Measurements from ENCODE around the gene ALX4.

The ALX4 gene

GRCh38 chr11:44267750-44268613, 42.0 kb downstream of the ALX4 start:
- no peak for DNase-seq (ENCODE audit: low read depth, low spot score)

GRCh38 chr11:44267006-44267749, 42.8 kb downstream of the ALX4 start:
- no peak for DNase-seq (ENCODE audit: low read depth, low spot score)

GRCh38 chr11:44266056-44266780, 43.7 kb downstream of the ALX4 start:
- DNase-seq (ENCODE audit: low read depth, low spot score) = no peak

DNA sequence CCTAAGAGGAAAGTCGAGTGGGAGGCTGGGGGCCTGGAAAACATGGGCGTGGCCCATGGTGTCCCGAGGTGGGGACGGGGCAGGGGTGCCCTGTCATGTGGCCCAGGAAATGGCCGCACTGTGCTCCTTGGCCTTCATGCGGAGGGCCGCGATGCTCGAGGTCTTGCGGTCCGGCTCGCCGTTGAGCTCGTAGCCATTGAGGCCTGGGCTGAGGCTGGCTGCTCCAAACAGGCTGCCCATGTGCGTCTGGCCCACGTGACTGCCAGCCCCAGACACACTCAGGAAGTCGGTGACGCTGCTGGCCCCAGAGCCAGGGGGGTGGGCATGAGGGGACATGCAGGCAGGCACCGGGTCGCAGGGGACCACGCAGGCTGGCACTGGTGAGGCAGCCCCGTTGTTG, 45.2 kb downstream of the ALX4 start:
- no peak for DNase-seq (ENCODE audit: low read depth, low spot score)

- DNase-seq (ENCODE audit: low read depth, low spot score) = no peak
These were observed 45.5 kb downstream of the ALX4 start for GRCh38 chr11:44264438-44264749.

GRCh38 chr11:44263738-44264437, 46.1 kb downstream of the ALX4 start:
- no peak for DNase-seq (ENCODE audit: low read depth, low spot score)

DNA sequence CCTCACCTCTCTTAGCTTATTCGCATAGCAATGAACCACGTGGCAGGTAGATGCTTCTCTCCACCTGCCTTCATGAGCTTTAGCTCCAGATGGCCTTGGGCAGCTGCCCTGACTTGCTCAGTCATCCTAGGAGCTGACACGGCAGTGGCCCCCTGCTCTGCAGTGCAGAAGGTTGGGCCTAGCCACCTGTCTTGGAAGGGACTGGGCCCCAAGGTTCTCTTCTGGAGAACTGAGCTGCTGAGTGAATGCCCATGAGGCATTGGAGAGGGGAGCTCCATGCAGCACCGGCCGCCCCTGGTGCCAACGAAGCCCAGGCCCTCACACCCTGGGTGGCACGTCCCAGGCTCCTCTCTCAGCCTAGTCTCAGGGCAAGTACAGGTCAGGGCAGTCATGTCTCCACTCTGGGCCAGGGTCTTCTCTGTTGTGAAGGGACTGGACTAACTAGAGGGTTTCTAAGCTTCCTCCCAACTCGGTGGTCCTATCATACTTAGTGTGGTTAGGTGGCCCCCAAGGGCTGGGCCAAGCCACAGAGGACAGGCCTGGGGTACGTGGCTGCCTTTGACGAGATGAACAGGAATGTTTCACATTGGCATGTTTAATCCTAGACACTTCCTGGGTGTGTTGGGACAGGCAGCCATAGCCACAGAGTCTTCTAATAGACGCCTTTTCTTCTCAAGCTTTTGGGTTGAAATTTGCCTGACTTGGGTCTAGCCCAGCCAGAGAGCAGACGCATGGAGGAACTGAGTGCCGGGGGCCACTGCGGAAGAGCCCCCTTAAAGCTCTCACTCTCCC, 47.9 kb downstream of the ALX4 start:
- DNase-seq (ENCODE audit: low read depth, low spot score) = no peak

DNA sequence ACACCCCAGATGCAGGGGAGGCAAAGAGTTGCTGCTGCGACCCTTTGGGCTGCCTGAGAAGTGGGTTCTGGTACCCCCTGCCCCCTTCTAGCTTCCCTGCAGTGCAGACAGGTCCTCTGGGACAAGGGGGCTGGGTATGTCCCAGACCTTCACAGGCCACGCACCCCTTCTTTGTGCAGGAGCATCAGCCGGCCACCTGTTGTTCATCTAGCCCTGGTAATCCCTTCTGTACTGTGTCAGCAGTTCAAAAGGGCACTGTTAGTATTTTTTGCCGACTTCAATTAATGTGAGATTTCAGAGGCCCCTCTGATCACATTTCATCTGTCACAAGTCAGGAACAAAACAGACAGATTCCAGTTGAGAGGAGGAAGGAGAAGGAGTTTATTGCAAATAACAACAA, 49.9 kb downstream of the ALX4 start:
- DNase-seq (ENCODE audit: low read depth, low spot score) = no peak

GRCh38 chr11:44258839-44259420, 51.0 kb downstream of the ALX4 start:
- no peak for DNase-seq (ENCODE audit: low read depth, low spot score)

DNA sequence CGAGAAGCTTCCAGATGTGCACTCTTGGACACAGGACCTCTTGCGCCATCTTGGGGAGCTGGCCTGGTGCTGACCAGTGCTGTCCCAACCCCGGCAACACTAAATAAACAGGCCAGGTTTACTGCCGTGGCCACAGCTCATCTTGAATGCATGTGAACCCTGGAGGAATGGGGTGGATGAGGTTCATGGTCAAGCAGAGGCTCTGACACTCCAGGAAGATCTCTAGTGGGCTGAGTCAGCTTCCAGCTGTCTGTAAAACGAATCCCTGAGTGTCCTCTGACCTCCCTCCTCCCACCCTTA, 51.8 kb downstream of the ALX4 start:
- no peak for DNase-seq (ENCODE audit: low read depth, low spot score)

DNA sequence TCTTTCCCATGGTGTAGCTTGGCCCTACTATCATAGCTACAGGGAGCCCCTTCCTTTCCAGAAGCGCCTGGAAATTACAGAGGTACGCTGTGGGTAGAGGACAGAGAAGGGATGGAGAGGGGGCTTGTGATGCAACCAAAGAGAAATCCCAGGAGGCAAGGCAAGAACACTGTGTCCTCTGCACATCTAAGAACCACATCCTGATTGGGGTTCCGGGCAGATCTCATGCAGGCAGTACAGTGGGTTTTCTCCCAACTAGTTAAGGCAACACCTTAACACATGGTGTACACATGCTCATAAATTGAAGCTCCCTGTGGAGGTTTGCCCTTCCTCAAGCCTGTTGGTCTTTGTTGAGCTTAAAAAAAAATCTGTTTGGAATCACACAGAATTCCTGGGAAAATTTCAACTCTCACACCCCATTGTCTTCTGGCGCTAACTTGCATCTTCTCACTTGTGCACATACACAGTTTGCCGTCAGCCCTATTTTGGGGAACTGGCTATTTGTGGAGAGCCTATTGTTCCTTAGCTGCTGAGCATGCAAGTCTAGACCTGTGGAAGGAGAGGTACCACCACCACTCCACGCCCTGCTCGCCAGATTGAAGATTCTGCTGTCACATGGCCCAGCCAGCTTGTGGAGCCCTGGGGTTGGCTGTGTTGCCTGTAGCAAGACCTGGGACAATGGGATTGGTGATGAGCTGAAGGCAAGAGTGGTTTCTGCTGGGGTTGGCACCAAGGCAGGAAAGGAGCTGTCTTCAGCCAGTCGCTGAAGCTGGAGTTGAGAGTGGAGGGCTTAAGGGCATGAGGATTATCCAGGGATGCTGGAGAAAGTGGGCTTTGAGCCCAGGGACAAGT, 52.4 kb downstream of the ALX4 start:
- no peak for DNase-seq (ENCODE audit: low read depth, low spot score)

GRCh38 chr11:44256673-44257291, 53.2 kb downstream of the ALX4 start:
- DNase-seq (ENCODE audit: low read depth, low spot score) = no peak

- DNase-seq (ENCODE audit: low read depth, low spot score) = no peak
These were observed 54.4 kb downstream of the ALX4 start for GRCh38 chr11:44255406-44256071.

DNA sequence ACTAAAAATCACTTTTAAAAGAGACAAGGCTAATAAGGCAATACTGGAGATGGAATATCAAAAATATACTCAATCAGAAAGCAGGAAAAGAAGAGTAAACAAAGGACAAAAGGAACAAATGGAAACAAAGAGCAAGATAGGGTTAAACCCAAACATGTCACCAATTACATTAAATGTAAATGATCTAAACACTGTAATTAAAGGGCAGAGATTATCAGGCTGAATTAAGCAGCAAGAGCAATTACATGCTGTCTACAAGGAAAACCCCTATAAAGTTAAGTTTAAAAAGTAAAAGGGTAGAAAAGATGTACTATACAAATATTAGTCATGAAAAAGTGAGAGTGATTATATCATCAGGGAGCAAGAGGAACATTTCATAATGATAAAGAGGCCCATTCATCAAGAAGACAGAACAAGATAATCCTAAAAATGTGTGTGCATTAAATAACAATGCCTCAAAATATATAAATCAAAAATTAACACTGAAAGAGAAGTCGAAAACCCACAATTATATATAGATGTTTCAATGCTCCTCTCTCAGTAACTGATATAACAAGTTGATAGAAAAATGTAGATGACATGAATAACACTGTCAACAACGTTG, 56.8 kb downstream of the ALX4 start:
- no peak for DNase-seq (ENCODE audit: low read depth, low spot score)

GRCh38 chr11:44250421-44250820, 59.5 kb downstream of the ALX4 start:
- no peak for DNase-seq (ENCODE audit: low read depth, low spot score)

DNA sequence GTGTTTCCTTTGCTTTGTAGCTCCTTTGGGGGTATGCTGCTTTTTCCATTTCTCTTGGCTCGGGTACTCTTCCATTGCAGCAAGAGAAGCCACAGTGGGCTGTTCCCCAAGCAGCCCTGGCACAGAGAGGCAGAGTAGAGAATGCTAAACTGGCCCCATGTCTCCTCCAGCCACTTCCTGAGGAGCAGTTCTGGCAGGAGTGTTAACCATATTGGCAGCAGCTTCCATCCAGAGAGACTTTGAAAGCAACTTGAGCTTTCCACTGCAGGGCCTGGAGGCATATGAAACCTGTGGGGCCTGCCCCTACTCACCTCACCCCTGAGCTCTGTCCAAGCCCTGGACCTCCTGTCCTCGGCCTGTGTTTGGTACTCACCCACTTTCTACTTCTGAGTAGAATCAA, 61.8 kb downstream of the ALX4 start:
- no peak for DNase-seq (ENCODE audit: low read depth, low spot score)

DNA sequence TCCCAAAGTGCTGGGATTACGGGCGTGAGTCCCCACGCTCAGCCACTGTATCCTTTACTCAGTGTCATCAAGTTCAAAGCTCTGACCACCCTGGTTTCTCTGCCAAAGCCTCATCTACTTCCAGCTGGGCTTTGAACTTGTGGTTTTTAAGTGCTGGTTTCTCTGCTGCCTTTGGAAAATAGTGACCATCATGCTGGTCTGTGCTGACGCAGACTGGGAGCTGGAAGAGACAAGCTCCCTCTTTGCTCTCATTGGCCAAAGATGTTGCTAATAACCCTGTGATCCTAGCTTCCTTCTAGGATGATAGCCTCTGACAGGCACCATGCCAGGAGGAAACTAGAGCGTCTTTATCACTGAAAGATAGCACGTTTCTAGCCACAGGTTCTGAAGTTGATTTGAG, 62.4 kb downstream of the ALX4 start:
- DNase-seq (ENCODE audit: low read depth, low spot score) = no peak

DNA sequence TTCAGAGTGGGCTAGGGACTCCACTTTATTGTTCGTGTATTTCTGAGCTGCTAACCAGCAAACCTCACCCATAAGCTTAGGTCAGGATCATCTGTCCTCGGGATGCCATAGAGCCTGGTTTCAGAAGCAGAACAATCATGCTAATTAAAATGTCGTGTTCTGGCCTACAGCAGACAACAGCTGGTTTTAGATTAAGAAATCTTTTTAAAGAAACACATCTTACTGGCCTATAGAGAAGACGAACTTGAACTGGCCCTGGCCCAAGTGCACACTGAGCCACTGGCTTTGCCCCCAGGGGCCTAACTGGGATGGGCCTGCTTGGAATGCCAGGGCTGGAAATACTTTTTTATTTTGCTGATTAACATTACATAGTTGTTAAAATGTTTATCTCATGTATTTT, 63.2 kb downstream of the ALX4 start:
- no peak for DNase-seq (ENCODE audit: low read depth, low spot score)
